Measurements from ENCODE around the gene ZNF786.
"Not testable (repeated sequence)": the region's sequence is repeated elsewhere in the genome, so short reads cannot be mapped to it uniquely, and the experiment has no call there.

ZNF786 gene

GRCh38 chr7:149075286-149075685, 15.2 kb downstream of the ZNF786 start:
- DNase-seq, result no peak

GRCh38 chr7:149074116-149074885, 16.2 kb downstream of the ZNF786 start:
- no peak for DNase-seq

- no peak for DNase-seq
Observed at GRCh38 chr7:149072438-149072775, 18.1 kb downstream of the ZNF786 start.

- peak; percentile 67 for DNase-seq
Observed at GRCh38 chr7:149071641-149072437, 18.7 kb downstream of the ZNF786 start.

GRCh38 chr7:149071182-149071635, 19.3 kb downstream of the ZNF786 start:
- no peak for DNase-seq

GRCh38 chr7:149070372-149071125, 20.0 kb downstream of the ZNF786 start:
- DNase-seq, result no peak

GRCh38 chr7:149067869-149068268, 22.6 kb downstream of the ZNF786 start:
- peak; percentile 13 for DNase-seq

- no peak for DNase-seq
Observed at GRCh38 chr7:149063476-149063875, 27.0 kb downstream of the ZNF786 start.

GRCh38 chr7:149062217-149062899, 28.2 kb downstream of the ZNF786 start:
- not testable (repeated sequence) for DNase-seq

- DNase-seq, result no peak
Observed at GRCh38 chr7:149060156-149060555, 30.4 kb downstream of the ZNF786 start.

GRCh38 chr7:149053885-149054284, 36.6 kb downstream of the ZNF786 start:
- DNase-seq, result no peak

GRCh38 chr7:149053384-149053783, 37.1 kb downstream of the ZNF786 start:
- no peak for DNase-seq

- DNase-seq, result no peak
Observed at GRCh38 chr7:149050941-149051340, 39.6 kb downstream of the ZNF786 start.

GRCh38 chr7:149048805-149049204, 41.7 kb downstream of the ZNF786 start:
- no peak for DNase-seq

- no peak for DNase-seq
Observed at GRCh38 chr7:149046416-149046815, 44.1 kb downstream of the ZNF786 start.

- no peak for DNase-seq
Observed at GRCh38 chr7:149043936-149044335, 46.6 kb downstream of the ZNF786 start.

GRCh38 chr7:149041350-149041749, 49.2 kb downstream of the ZNF786 start:
- DNase-seq, result no peak

GRCh38 chr7:149038641-149039040, 51.9 kb downstream of the ZNF786 start:
- not testable (repeated sequence) for DNase-seq

GRCh38 chr7:149036676-149037075, 53.8 kb downstream of the ZNF786 start:
- DNase-seq, result no peak

- no peak for DNase-seq
Observed at GRCh38 chr7:149031353-149031910, 59.1 kb downstream of the ZNF786 start.

- not testable (repeated sequence) for DNase-seq
Observed at GRCh38 chr7:149030439-149030838, 60.1 kb downstream of the ZNF786 start.

- DNase-seq, result peak; percentile 99
Observed at GRCh38 chr7:149028346-149029109, 62.0 kb downstream of the ZNF786 start, which contains the start of gene PDIA4. TSS of gene PDIA4 (minus strand) at chr7:149028505. CDS start at chr7:149028408, 97 bp downstream.
